ENCODE data around the gene TAF9B. TPM values are rescaled to one million over a fixed set of nuclear protein-coding genes. Genes with fewer than 3 reads are reported as not detected.

TAF9B gene
- total and polyA plus RNA-seq, 8 donors: 7.2 to 13.2 (median 9.0) TPM

- Histone ChIP-seq H3K27ac (no peak overlapping the region), H3K9me3 (no peaks in the 10 kb centered on the region), H3K36me3 (peaks cover 0 to 24% (median 0%) of the 10 kb centered on the region in 3 donors), H3K4me3 (no peak overlapping the region), H3K4me1 (no peaks in the 10 kb centered on the region), H3K27me3 (no peaks in the 10 kb centered on the region)
- DNase-seq (no peak), ATAC-seq (no peak), FAIRE-seq (no peak)
- intact Hi-C loops (cut with DNase I): no loop called here
- WGBS, 2 donors: 40 to 55% methylated on average over 1 of the region's 1 CpG
- TF ChIP-seq CTCF (IDR thresholded peaks at IDR 0.05): no peak
Observed at GRCh38 chrX:78125148-78125547, 14.3 kb downstream of the TAF9B start.

- FAIRE-seq: no peak
- no peak for DNase-seq
- Histone ChIP-seq H3K4me3 (no peak overlapping the region), H3K27ac (no peak overlapping the region), H3K4me1 (no peaks in the 10 kb centered on the region), H3K9me3 (no peaks in the 10 kb centered on the region), H3K27me3 (no peaks in the 10 kb centered on the region), H3K36me3 (peaks cover 0 to 24% (median 0%) of the 10 kb centered on the region in 3 donors)
- TF ChIP-seq CTCF (IDR thresholded peaks at IDR 0.05): no peak
- no peak for ATAC-seq
- intact Hi-C loops (cut with DNase I): no loop called here
- WGBS, 2 donors: 64 to 86% methylated on average over 2 of the region's 2 CpGs
Observed at GRCh38 chrX:78124307-78124706, 15.1 kb downstream of the TAF9B start.

- ATAC-seq (no peak), DNase-seq (no peak), FAIRE-seq (no peak)
- intact Hi-C loops (cut with DNase I): no loop called here
- H3K9me3 ChIP-seq: no peaks in the 10 kb centered on the region
- H3K27ac ChIP-seq: no peak overlapping the region
- no peaks in the 10 kb centered on the region for H3K27me3 ChIP-seq
- no peak overlapping the region for H3K4me3 ChIP-seq
- no peak for TF ChIP-seq CTCF (IDR thresholded peaks at IDR 0.05)
- H3K36me3 ChIP-seq: peaks cover 0 to 28% (median 2%) of the 10 kb centered on the region in 3 donors
- H3K4me1 ChIP-seq: no peaks in the 10 kb centered on the region
Observed at GRCh38 chrX:78123190-78123589, 16.3 kb downstream of the TAF9B start.

GRCh38 chrX:78119521-78120227 lies 19.8 kb downstream of the TAF9B start:
- H3K27me3 ChIP-seq: no peaks in the 10 kb centered on the region
- WGBS, 2 donors: 68 to 81% methylated on average over 9 of the region's 9 CpGs
- H3K36me3 ChIP-seq: peaks cover 0 to 34% (median 9%) of the 10 kb centered on the region in 3 donors
- DNase-seq (no peak), FAIRE-seq (peak; percentile 89), ATAC-seq (peak in 3 of 4 donors; percentile 63 to 68 (median 65))
- no peaks in the 10 kb centered on the region for H3K9me3 ChIP-seq
- intact Hi-C loops (cut with DNase I): no loop called here
- TF ChIP-seq CTCF (IDR thresholded peaks at IDR 0.05): peak in 1 of 4 donors; percentile 9
- H3K4me1 ChIP-seq: no peaks in the 10 kb centered on the region
- no peak overlapping the region for H3K27ac ChIP-seq
- H3K4me3 ChIP-seq: no peak overlapping the region

- Histone ChIP-seq H3K9me3 (no peaks in the 10 kb centered on the region), H3K27ac (no peak overlapping the region), H3K4me3 (no peak overlapping the region), H3K4me1 (no peaks in the 10 kb centered on the region), H3K27me3 (no peaks in the 10 kb centered on the region), H3K36me3 (peaks cover 0 to 39% (median 12%) of the 10 kb centered on the region in 3 donors)
- WGBS, 2 donors: 84 to 95% methylated on average over 1 of the region's 1 CpG
- no peak for ATAC-seq
- no peak for TF ChIP-seq CTCF (IDR thresholded peaks at IDR 0.05)
- FAIRE-seq: no peak
- intact Hi-C loops (cut with DNase I): no loop called here
- DNase-seq: no peak
Observed at GRCh38 chrX:78118628-78119027, 20.8 kb downstream of the TAF9B start.

Measured in pancreas (tissue), 10 donors.